Erythroblast (primary cell): ENCODE results near the gene PLXNA2.

Source experiments
- GATA1 ChIP-seq: IDR thresholded peaks from 2 replicates; pipeline ENCODE4 v1.6.1; 2011; ENCODE audit warnings: low read depth, mild to moderate bottlenecking, control low read depth, low read length, moderate library complexity
- POLR2A ChIP-seq: IDR thresholded peaks from 2 replicates; pipeline ENCODE4 v1.6.1; 2011; ENCODE audit warnings: mild to moderate bottlenecking, low read length

DNA sequence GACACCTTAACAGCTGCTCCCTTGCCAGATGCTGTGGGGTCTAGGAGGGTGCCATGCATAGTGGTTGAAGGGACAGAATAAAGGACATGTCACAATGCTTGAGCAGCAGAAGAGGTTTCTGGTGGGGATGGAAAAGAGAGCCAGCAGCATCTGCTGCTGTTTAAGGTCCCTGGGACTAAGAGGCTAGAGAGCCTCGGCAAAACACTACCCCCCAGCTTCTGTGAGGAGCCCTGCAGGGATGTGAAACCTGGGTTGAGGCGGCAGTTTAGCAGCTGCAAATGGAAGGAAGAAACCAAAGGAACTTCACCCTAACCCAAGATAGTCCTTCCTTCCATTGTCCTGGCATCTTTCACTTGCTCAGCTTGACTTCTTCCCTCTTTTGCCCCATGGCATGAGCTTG, 39.4 kb downstream of the PLXNA2 start:
- TF ChIP-seq POLR2A (no peak), GATA1 (no peak)
